Transverse colon (tissue), 4 donors: ENCODE results near the gene ATXN2. TPM values are rescaled to one million over a fixed set of nuclear protein-coding genes. Genes with fewer than 3 reads are reported as not detected.

Experiments
- DNase-seq: peaks from one replicate; pipeline ENCODE4 v3.0.0-alpha.2; 2019
- H3K27ac ChIP-seq, 4 donors: fragments of 200-600 bp; sonication (generic); 2 replicates each; pipeline ENCODE4 v1.5.1; 2016 to 2018; ENCODE audit warnings: inconsistent platforms in 4 of 4
- H3K27me3 ChIP-seq: fragments of 200-600 bp; sonication (generic); 2 replicates; pipeline ENCODE4 v1.5.1; 2017; ENCODE audit warnings: inconsistent platforms
- H3K36me3 ChIP-seq, 4 donors: fragments of 200-600 bp; sonication (generic); 2 replicates each; pipeline ENCODE4 v1.5.1; 2017 to 2019; ENCODE audit warnings: inconsistent platforms in 4 of 4
- H3K4me1 ChIP-seq, 4 donors: fragments of 200-600 bp; sonication (generic); 2 replicates each; pipeline ENCODE4 v1.5.1; 2017 to 2020; ENCODE audit warnings: inconsistent platforms in 4 of 4
- H3K4me3 ChIP-seq, 4 donors: fragments of 200-600 bp; sonication (generic); 1 replicate in 1 of 4; 2 replicates in 3 of 4; pipeline versions ENCODE4 v1.5.1 to v1.6.1; 2017 to 2019; ENCODE audit warnings: inconsistent platforms in 4 of 4
- H3K9me3 ChIP-seq, 2 donors: fragments of 200-600 bp; sonication (generic); 2 replicates each; pipeline ENCODE4 v1.5.1; 2017 to 2019; ENCODE audit warnings: inconsistent platforms in 2 of 2
- CTCF ChIP-seq, 5 experiments: fragments of 200-600 bp in 3 of 5; fragments of 450-650 bp in 2 of 5; sonication (generic) in 3 of 5; IDR thresholded peaks; 1 replicate in 2 of 5; 2 replicates in 3 of 5; pipeline ENCODE4 v1.5.1; 2016 to 2017; ENCODE audit warnings: antibody characterized with exemption in 5 of 5, inconsistent platforms in 3 of 5, mild to moderate bottlenecking in 2 of 5, moderate library complexity in 1 of 5
- EP300 ChIP-seq: sonication (generic); formaldehyde crosslinking; IDR thresholded peaks from one replicate; pipeline ENCODE4 v1.6.1; 2017; ENCODE audit warnings: antibody characterized with exemption, low read depth
- POLR2A ChIP-seq: fragments of 450-650 bp; IDR thresholded peaks from one replicate; pipeline ENCODE4 v1.6.1; 2016; ENCODE audit warnings: antibody characterized with exemption, mild to moderate bottlenecking, moderate library complexity
- POLR2AphosphoS5 ChIP-seq, 3 donors: sonication (generic); formaldehyde crosslinking; IDR thresholded peaks; one replicate each; pipeline ENCODE4 v1.6.1; 2016; ENCODE audit warnings: antibody characterized with exemption in 3 of 3
- WGBS, 2 donors: methylation state at CpG; one replicate each; pipeline ENCODE4 v1.1.5; 2018; ENCODE audit warnings: low coverage in 1 of 2; 5-methylcytosine and 5-hydroxymethylcytosine counted together
- in situ Hi-C, 4 donors: fragments of 200-750 bp; cut with MboI; loops; one replicate each; pipeline versions ENCODE4 v1.15.0 to v1.15.1; 2017; ENCODE audit warnings: low sequenced_read_pairs in 3 of 4, low pct_ligation_motif_present in 1 of 4, low pct_unique_long_range_greater_than_20kb in 1 of 4
- intact Hi-C: fragments of 100-400 bp; cut with DNase I; formaldehyde crosslinking; loops from one replicate; pipeline ENCODE4 v1.15.1; 2023; ENCODE audit warnings: low total_unique reads
- total RNA-seq, 4 donors: library from RNA; depleted of rRNA; stranded (reverse); fragments of >200 nt; gene quantifications; one replicate each; pipeline ENCODE4 v1.1.0, GENCODE V29; 2016

The ATXN2 gene
- total RNA-seq, 4 donors from 2014 or later = 50.2 to 95.5 (median 83.2) TPM

- in situ Hi-C loops = no loop called here
- WGBS, 2 donors = 91% methylated on average over 11 of the region's 11 CpGs; no CpG with 5 or more reads in 1 of the 2 donors
- TF ChIP-seq POLR2AphosphoS5 (IDR thresholded peaks at IDR 0.05) = no peak
- TF ChIP-seq POLR2A = no peak
- TF ChIP-seq CTCF (IDR thresholded peaks at IDR 0.05) = no peak
- no peak for TF ChIP-seq EP300
Measured at GRCh38 chr12:111424189-111424792, 174.8 kb downstream of the ATXN2 start.

GRCh38 chr12:111420494-111420893 lies 178.6 kb downstream of the ATXN2 start:
- Histone ChIP-seq H3K27me3 (no peaks in the 10 kb centered on the region), H3K36me3 (peaks cover 0 to 14% (median 3%) of the 10 kb centered on the region in 4 donors), H3K4me1 (peaks cover 2 to 17% (median 11%) of the 10 kb centered on the region in 4 donors), H3K9me3 (no peaks in the 10 kb centered on the region), H3K27ac (no peak overlapping the region), H3K4me3 (no peak overlapping the region)
- DNase-seq = no peak
- WGBS, 2 donors = 88 to 100% methylated on average over 2 to 7 of the region's 7 CpGs
- in situ Hi-C loops = no loop called here
- intact Hi-C loops = no loop called here
- TF ChIP-seq POLR2A = no peak
- no peak for TF ChIP-seq POLR2AphosphoS5 (IDR thresholded peaks at IDR 0.05)
- no peak for TF ChIP-seq CTCF (IDR thresholded peaks at IDR 0.05)
- TF ChIP-seq EP300 = no peak

More at GRCh38 chr12:111424189-111424792, 174.8 kb downstream of the ATXN2 start:
- Histone ChIP-seq H3K4me1 (peaks cover 27 to 52% (median 42%) of the 10 kb centered on the region in 4 donors), H3K27me3 (no peaks in the 10 kb centered on the region), H3K36me3 (peaks cover 0 to 6% (median 0%) of the 10 kb centered on the region in 4 donors), H3K4me3 (no peak overlapping the region), H3K9me3 (no peaks in the 10 kb centered on the region), H3K27ac (peak overlapping the region in 1 of 4 donors; percentile 2)
- DNase-seq = no peak
- intact Hi-C loops = no loop called here

- intact Hi-C loops = no loop called here
- no peak overlapping the region for H3K27ac ChIP-seq
- H3K36me3 ChIP-seq = peaks cover 0 to 14% (median 3%) of the 10 kb centered on the region in 4 donors
- H3K4me1 ChIP-seq = peaks cover 0 to 10% (median 6%) of the 10 kb centered on the region in 4 donors
- no peaks in the 10 kb centered on the region for H3K27me3 ChIP-seq
- 96% methylated on average over 5 of the region's 5 CpGs; no CpG with 5 or more reads in 1 of the 2 donors for WGBS, 2 donors
- in situ Hi-C loops = no loop called here
- H3K4me3 ChIP-seq = no peak overlapping the region
- H3K9me3 ChIP-seq = no peaks in the 10 kb centered on the region
- TF ChIP-seq EP300 (no peak), CTCF (IDR thresholded peaks at IDR 0.05) (no peak), POLR2AphosphoS5 (IDR thresholded peaks at IDR 0.05) (no peak), POLR2A (no peak)
- no peak for DNase-seq
Measured at GRCh38 chr12:111419784-111420183, 179.3 kb downstream of the ATXN2 start.

GRCh38 chr12:111418594-111418880 lies 180.6 kb downstream of the ATXN2 start:
- H3K27ac ChIP-seq = no peak overlapping the region
- H3K4me1 ChIP-seq = peaks cover 4 to 7% (median 6%) of the 10 kb centered on the region in 4 donors
- H3K4me3 ChIP-seq = no peak overlapping the region
- DNase-seq = no peak
- TF ChIP-seq POLR2A (no peak), EP300 (no peak), CTCF (IDR thresholded peaks at IDR 0.05) (no peak), POLR2AphosphoS5 (IDR thresholded peaks at IDR 0.05) (no peak)
- 98% methylated on average over 29 of the region's 30 CpGs; no CpG with 5 or more reads in 1 of the 2 donors for WGBS, 2 donors
- no peaks in the 10 kb centered on the region for H3K9me3 ChIP-seq
- H3K27me3 ChIP-seq = no peaks in the 10 kb centered on the region
- in situ Hi-C loops (no loop called here), intact Hi-C loops (no loop called here)
- H3K36me3 ChIP-seq = peaks cover 0 to 14% (median 3%) of the 10 kb centered on the region in 4 donors
